Measurements from ENCODE around the gene NAXE.

The NAXE gene

DNA sequence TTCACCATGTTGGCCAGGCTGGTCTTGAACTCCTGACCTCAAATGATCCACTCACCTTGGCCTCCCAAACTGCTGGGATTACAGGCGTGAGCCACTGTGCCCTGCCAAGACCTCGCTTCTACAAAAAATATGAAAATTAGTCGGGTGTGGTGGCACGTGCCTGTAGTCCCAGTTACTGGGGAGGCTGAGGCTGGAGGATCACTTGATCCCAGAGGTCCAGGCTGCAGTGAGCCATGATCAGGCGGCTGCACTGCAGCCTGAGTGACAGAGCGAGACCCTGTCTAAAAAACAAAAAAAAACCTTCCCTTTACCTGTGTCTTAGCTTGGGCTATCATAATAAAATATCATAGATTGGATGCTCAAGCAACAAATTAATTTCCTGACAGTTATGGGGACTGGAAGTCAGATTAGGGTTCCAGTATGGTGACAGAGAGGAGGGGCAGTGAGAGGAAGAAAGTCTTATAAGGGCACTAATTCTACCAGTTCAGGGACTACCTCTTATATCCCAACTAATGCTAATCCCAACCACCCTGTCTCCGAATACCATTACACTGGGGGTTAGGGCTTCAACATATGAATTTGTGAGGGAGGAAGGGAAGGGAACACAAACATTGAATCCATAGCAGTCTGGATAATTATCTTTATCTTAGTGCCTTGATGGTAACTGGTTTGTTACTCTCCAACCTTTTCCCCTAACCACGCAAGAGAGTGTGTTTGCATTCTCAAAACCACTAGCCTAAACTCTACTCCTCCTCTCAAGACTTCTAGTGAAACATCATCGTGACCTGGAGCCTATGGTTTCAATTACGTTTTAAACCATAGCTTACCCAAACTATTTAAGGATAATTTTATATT is 1.0 kb upstream of the NAXE start:
- peaks cover 3% of the 10 kb centered on the region; the same call in 1 of the 2 replicates for H3K36me3 ChIP-seq (replicated peaks; ENCODE audit: insufficient read depth, low read length)
- H3K4me3 ChIP-seq (ENCODE audit: low read length) = peak overlapping the region; percentile 94
- H3K9me2 ChIP-seq (replicated peaks; ENCODE audit: insufficient read depth, low read length) = no peaks in the 10 kb centered on the region
- no peaks in the 10 kb centered on the region for H3K9me3 ChIP-seq (replicated peaks; ENCODE audit: insufficient read depth, low read length)
- H3K9ac ChIP-seq (ENCODE audit: low read length) = peak overlapping the region; percentile 86; the same call in 1 of the 2 replicates
- H3F3A ChIP-seq (ENCODE audit: insufficient read depth, low read length) = peaks cover 33% of the 10 kb centered on the region
- peaks cover 22% of the 10 kb centered on the region for H3K79me2 ChIP-seq (ENCODE audit: low read length)
- peaks cover 20% of the 10 kb centered on the region for H3K4me1 ChIP-seq (ENCODE audit: low read length)
- TF ChIP-seq, protein P1, sequence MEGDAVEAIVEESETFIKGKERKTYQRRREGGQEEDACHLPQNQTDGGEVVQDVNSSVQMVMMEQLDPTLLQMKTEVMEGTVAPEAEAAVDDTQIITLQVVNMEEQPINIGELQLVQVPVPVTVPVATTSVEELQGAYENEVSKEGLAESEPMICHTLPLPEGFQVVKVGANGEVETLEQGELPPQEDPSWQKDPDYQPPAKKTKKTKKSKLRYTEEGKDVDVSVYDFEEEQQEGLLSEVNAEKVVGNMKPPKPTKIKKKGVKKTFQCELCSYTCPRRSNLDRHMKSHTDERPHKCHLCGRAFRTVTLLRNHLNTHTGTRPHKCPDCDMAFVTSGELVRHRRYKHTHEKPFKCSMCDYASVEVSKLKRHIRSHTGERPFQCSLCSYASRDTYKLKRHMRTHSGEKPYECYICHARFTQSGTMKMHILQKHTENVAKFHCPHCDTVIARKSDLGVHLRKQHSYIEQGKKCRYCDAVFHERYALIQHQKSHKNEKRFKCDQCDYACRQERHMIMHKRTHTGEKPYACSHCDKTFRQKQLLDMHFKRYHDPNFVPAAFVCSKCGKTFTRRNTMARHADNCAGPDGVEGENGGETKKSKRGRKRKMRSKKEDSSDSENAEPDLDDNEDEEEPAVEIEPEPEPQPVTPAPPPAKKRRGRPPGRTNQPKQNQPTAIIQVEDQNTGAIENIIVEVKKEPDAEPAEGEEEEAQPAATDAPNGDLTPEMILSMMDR (IDR thresholded peaks at IDR 0.05; ENCODE audit: low read length) = no peak
- TF ChIP-seq EZH2 (optimal IDR thresholded peaks at IDR 0.05; ENCODE audit: low read depth, low read length) (no peak), EZH2phosphoT487 (IDR thresholded peaks at IDR 0.05; ENCODE audit: low read length) (no peak)
- no peaks in the 10 kb centered on the region for H3K27me3 ChIP-seq (replicated peaks; ENCODE audit: insufficient read depth, low read length)
- no peak for DNase-seq
- H4K20me1 ChIP-seq (ENCODE audit: insufficient read depth, low read length) = no peaks in the 10 kb centered on the region
- H3K27ac ChIP-seq (ENCODE audit: low read length) = peak overlapping the region; percentile 37; the same call in 1 of the 2 replicates
- peak overlapping the region; percentile 91 for H3K4me2 ChIP-seq (ENCODE audit: low read depth, low read length)
- H2AFZ ChIP-seq (ENCODE audit: low read length) = peak overlapping the region; percentile 85

DNA sequence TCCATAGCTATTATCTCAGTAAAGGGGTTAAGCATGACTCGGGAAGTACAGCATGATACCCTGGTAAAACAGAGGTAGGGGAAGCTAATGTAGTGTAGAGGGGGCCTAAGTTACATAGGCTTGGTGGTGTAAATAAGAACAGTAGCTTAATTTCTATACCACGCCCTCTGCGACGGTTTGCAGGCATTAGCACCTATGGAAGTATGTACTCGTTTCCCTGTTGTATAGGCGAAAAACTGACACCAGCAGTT is 470 bp upstream of the NAXE start:
- H3K36me3 ChIP-seq (replicated peaks; ENCODE audit: insufficient read depth, low read length) = peaks cover 3% of the 10 kb centered on the region; the same call in 1 of the 2 replicates
- no peaks in the 10 kb centered on the region for H3K9me2 ChIP-seq (replicated peaks; ENCODE audit: insufficient read depth, low read length)
- TF ChIP-seq EZH2phosphoT487 (IDR thresholded peaks at IDR 0.05; ENCODE audit: low read length) = no peak
- no peak for TF ChIP-seq EZH2 (optimal IDR thresholded peaks at IDR 0.05; ENCODE audit: low read depth, low read length)
- TF ChIP-seq, protein P1 (IDR thresholded peaks at IDR 0.05; ENCODE audit: low read length) = no peak
- DNase-seq = peak; percentile 55
- no peaks in the 10 kb centered on the region for H4K20me1 ChIP-seq (ENCODE audit: insufficient read depth, low read length)
- H3K27me3 ChIP-seq (replicated peaks; ENCODE audit: insufficient read depth, low read length) = no peaks in the 10 kb centered on the region
- peak overlapping the region; percentile 37; the same call in 1 of the 2 replicates for H3K27ac ChIP-seq (ENCODE audit: low read length)
- no peaks in the 10 kb centered on the region for H3K9me3 ChIP-seq (replicated peaks; ENCODE audit: insufficient read depth, low read length)
- peak overlapping the region; percentile 91 for H3K4me2 ChIP-seq (ENCODE audit: low read depth, low read length)
- H3K4me3 ChIP-seq (ENCODE audit: low read length) = peak overlapping the region; percentile 94
- H3K79me2 ChIP-seq (ENCODE audit: low read length) = peaks cover 22% of the 10 kb centered on the region
- peak overlapping the region; percentile 86; the same call in 1 of the 2 replicates for H3K9ac ChIP-seq (ENCODE audit: low read length)
- H3F3A ChIP-seq (ENCODE audit: insufficient read depth, low read length) = peaks cover 35% of the 10 kb centered on the region
- H3K4me1 ChIP-seq (ENCODE audit: low read length) = peaks cover 20% of the 10 kb centered on the region
- H2AFZ ChIP-seq (ENCODE audit: low read length) = peak overlapping the region; percentile 85

DNA sequence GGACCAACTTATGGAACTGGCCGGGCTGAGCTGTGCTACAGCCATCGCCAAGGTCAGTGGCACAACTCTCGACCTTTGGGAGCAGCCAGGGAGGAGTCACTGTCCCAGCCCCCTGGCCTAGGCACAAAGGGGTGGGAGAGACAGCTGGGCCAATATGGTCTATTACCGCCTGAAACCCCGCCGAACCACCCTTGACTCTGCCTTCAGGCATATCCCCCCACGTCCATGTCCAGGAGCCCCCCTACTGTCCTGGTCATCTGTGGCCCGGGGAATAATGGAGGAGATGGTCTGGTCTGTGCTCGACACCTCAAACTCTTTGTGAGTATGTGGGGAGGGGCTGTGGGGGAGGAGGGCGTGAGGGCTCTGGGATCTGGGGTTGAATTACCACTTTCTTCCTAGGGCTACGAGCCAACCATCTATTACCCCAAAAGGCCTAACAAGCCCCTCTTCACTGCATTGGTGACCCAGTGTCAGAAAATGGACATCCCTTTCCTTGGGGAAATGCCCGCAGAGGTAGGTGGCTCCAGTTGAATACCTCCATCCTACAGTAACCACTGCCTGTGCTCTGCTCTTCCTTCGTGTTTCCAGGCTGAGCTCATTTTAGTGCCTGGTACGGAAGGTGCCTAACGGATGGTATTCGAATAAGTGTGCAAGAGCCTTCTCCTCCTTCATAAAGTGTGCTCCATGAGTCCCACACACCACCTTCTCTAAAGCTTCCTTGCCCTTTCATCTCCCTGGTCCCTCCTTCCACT is 758 bp downstream of the NAXE start:
- H3K27me3 ChIP-seq (replicated peaks; ENCODE audit: insufficient read depth, low read length) = no peaks in the 10 kb centered on the region
- DNase-seq = no peak

More for the DNA sequence above, 758 bp downstream of the NAXE start:
- TF ChIP-seq, protein P1 (IDR thresholded peaks at IDR 0.05; ENCODE audit: low read length) = no peak
- TF ChIP-seq EZH2 (optimal IDR thresholded peaks at IDR 0.05; ENCODE audit: low read depth, low read length) (no peak), EZH2phosphoT487 (IDR thresholded peaks at IDR 0.05; ENCODE audit: low read length) (no peak)
- peaks cover 35% of the 10 kb centered on the region for H3F3A ChIP-seq (ENCODE audit: insufficient read depth, low read length)
- H3K36me3 ChIP-seq (replicated peaks; ENCODE audit: insufficient read depth, low read length) = peaks cover 9% of the 10 kb centered on the region; the same call in 1 of the 2 replicates
- peaks cover 34% of the 10 kb centered on the region for H3K79me2 ChIP-seq (ENCODE audit: low read length)
- H3K4me2 ChIP-seq (ENCODE audit: low read depth, low read length) = peak overlapping the region; percentile 91
- H3K9me3 ChIP-seq (replicated peaks; ENCODE audit: insufficient read depth, low read length) = no peaks in the 10 kb centered on the region
- peaks cover 20% of the 10 kb centered on the region for H3K4me1 ChIP-seq (ENCODE audit: low read length)
- peak overlapping the region; percentile 86 for H3K9ac ChIP-seq (ENCODE audit: low read length)
- peak overlapping the region; percentile 35; the same call in 1 of the 2 replicates for H3K27ac ChIP-seq (ENCODE audit: low read length)
- peak overlapping the region; percentile 94 for H3K4me3 ChIP-seq (ENCODE audit: low read length)
- no peaks in the 10 kb centered on the region for H3K9me2 ChIP-seq (replicated peaks; ENCODE audit: insufficient read depth, low read length)
- H2AFZ ChIP-seq (ENCODE audit: low read length) = peak overlapping the region; percentile 87
- no peaks in the 10 kb centered on the region for H4K20me1 ChIP-seq (ENCODE audit: insufficient read depth, low read length)

All from MM.1S (cell line).